Liver (tissue), 9 donors: ENCODE measurements around the gene PSMD11. TPM values are rescaled to one million over a fixed set of nuclear protein-coding genes. Genes with fewer than 3 reads are reported as not detected.

Experiments used
- DNase-seq: peaks from one replicate; pipeline ENCODE4 v3.0.0-alpha.2; 2017; ENCODE audit warnings: low spot score
- H3K27ac ChIP-seq, 2 donors: one replicate each; pipeline ENCODE4 v1.7.0; 2013; ENCODE audit warnings: inconsistent platforms in 2 of 2, low read length in 2 of 2, control low read depth in 1 of 2, low read depth in 1 of 2, mild to moderate bottlenecking in 1 of 2
- H3K27me3 ChIP-seq, 4 donors: one replicate each; pipeline versions ENCODE4 v1.6.1 to v1.7.0; 2013; ENCODE audit warnings: low read length in 3 of 4, inconsistent platforms in 1 of 4, mild to moderate bottlenecking in 1 of 4, moderate library complexity in 1 of 4; ENCODE audit not compliant: control insufficient read depth in 4 of 4, insufficient read depth in 4 of 4
- H3K36me3 ChIP-seq, 4 donors: one replicate each; pipeline versions ENCODE4 v1.6.1 to v1.7.0; 2013; ENCODE audit warnings: low read length in 3 of 4, mild to moderate bottlenecking in 3 of 4, low read depth in 1 of 4, moderate library complexity in 1 of 4; ENCODE audit not compliant: control insufficient read depth in 4 of 4, insufficient read depth in 3 of 4
- H3K4me1 ChIP-seq, 4 donors: one replicate each; pipeline versions ENCODE4 v1.6.1 to v1.7.0; 2013; ENCODE audit warnings: low read length in 3 of 4, mild to moderate bottlenecking in 3 of 4, moderate library complexity in 1 of 4; ENCODE audit not compliant: control insufficient read depth in 4 of 4, insufficient read depth in 4 of 4
- H3K4me3 ChIP-seq, 3 donors: one replicate each; pipeline versions ENCODE4 v1.6.1 to v1.7.0; 2013; ENCODE audit warnings: low read length in 3 of 3, control low read depth in 1 of 3, low read depth in 1 of 3, mild to moderate bottlenecking in 1 of 3
- H3K9ac ChIP-seq, 2 donors: one replicate each; pipeline ENCODE4 v1.7.0; 2013; ENCODE audit warnings: low read length in 2 of 2, mild to moderate bottlenecking in 2 of 2, moderate library complexity in 2 of 2, control low read depth in 1 of 2, low read depth in 1 of 2
- H3K9me3 ChIP-seq, 4 donors: one replicate each; pipeline versions ENCODE4 v1.6.1 to v1.7.0; 2013; ENCODE audit warnings: low read length in 3 of 4; ENCODE audit not compliant: control insufficient read depth in 4 of 4
- ATF3 ChIP-seq: IDR thresholded peaks from 2 replicates; pipeline ENCODE4 v1.6.1; 2016; ENCODE audit warnings: antibody characterized with exemption
- CTCF ChIP-seq: fragments of 150-350 bp; IDR thresholded peaks from 2 replicates; pipeline ENCODE4 v1.5.1; 2017; ENCODE audit warnings: improper control_type of control experiment, low read depth, low read length; ENCODE audit not compliant: missing input control
- EGR1 ChIP-seq, 2 donors: IDR thresholded peaks; 2 replicates each; pipeline ENCODE4 v1.6.1; 2016 to 2018; ENCODE audit warnings: antibody characterized with exemption in 2 of 2, low read depth in 2 of 2
- FOXA2 ChIP-seq: IDR thresholded peaks from 2 replicates; pipeline ENCODE4 v1.6.1; 2016; ENCODE audit warnings: antibody characterized with exemption
- GABPA ChIP-seq, 2 donors: IDR thresholded peaks in 1 of 2; conservative IDR thresholded peaks in 1 of 2; 2 replicates each; pipeline ENCODE4 v1.6.1; 2016; ENCODE audit warnings: antibody characterized with exemption in 2 of 2, mild to moderate bottlenecking in 1 of 2, moderate library complexity in 1 of 2
- HNF4A ChIP-seq, 2 donors: conservative IDR thresholded peaks; 2 replicates each; pipeline ENCODE4 v1.6.1; 2016; ENCODE audit warnings: antibody characterized with exemption in 2 of 2, mild to moderate bottlenecking in 2 of 2
- HNF4G ChIP-seq: IDR thresholded peaks from 2 replicates; pipeline ENCODE4 v1.6.1; 2016; ENCODE audit warnings: antibody characterized with exemption
- NR2F2 ChIP-seq: IDR thresholded peaks from 2 replicates; pipeline ENCODE4 v1.6.1; 2016; ENCODE audit warnings: antibody characterized with exemption
- RAD21 ChIP-seq, 2 donors: IDR thresholded peaks; 2 replicates each; pipeline ENCODE4 v1.6.1; 2016; ENCODE audit warnings: antibody characterized with exemption in 2 of 2, mild to moderate bottlenecking in 2 of 2
- REST ChIP-seq: IDR thresholded peaks from 2 replicates; pipeline ENCODE4 v1.6.1; 2016; ENCODE audit warnings: antibody characterized with exemption, mild to moderate bottlenecking
- RXRA ChIP-seq, 2 donors: IDR thresholded peaks; 2 replicates each; pipeline ENCODE4 v1.6.1; 2017 to 2018; ENCODE audit warnings: antibody characterized with exemption in 2 of 2, mild to moderate bottlenecking in 1 of 2
- TAF1 ChIP-seq: conservative IDR thresholded peaks from 2 replicates; pipeline ENCODE4 v1.6.1; 2016; ENCODE audit warnings: antibody characterized with exemption, mild to moderate bottlenecking
- ZBTB33 ChIP-seq: IDR thresholded peaks from 2 replicates; pipeline ENCODE4 v1.6.1; 2016; ENCODE audit warnings: antibody characterized with exemption
- WGBS: extraction: QIAGEN DNeasy Blood & Tissue Kit; methylation state at CpG from one replicate; pipeline ENCODE4 v1.1.7; 2013; 5-methylcytosine and 5-hydroxymethylcytosine counted together
- polyA plus RNA-seq, 2 donors: library from polyadenylated mRNA; stranded (reverse) in 1 of 2; unstranded in 1 of 2; fragments of 200-250 nt in 1 of 2; fragments of >200 nt in 1 of 2; fragmentation: Nextera tagmentation in 1 of 2; extraction: Ambion mirVana in 1 of 2; gene quantifications; one replicate each; pipeline versions ENCODE4 v1.2.1 to v1.2.3, GENCODE V29; 2013 to 2015
- total RNA-seq, 2 donors: library from RNA; depleted of rRNA; stranded (reverse); fragments of >200 nt; gene quantifications; one replicate each; pipeline ENCODE4 v1.2.3, GENCODE V29; 2014
- donor health status: healthy.
- donor health status: healthy.
- donor health status: healthy.
- donor health status: healthy.
- donor health status: healthy.

The PSMD11 gene
- total and polyA plus RNA-seq, 4 donors = 42.1 to 97.4 (median 68.2) TPM

GRCh38 chr17:32471652-32472051 lies 27.3 kb downstream of the PSMD11 start:
- Histone ChIP-seq H3K36me3 (peaks cover 15 to 75% (median 63%) of the 10 kb centered on the region in 4 donors), H3K4me1 (no peaks in the 10 kb centered on the region), H3K27me3 (no peaks in the 10 kb centered on the region), H3K9ac (no peak overlapping the region), H3K27ac (no peak overlapping the region), H3K9me3 (no peaks in the 10 kb centered on the region), H3K4me3 (no peak overlapping the region)
- no peak for DNase-seq
- TF ChIP-seq GABPA (IDR thresholded peaks at IDR 0.05 in 1 of 2, conservative IDR thresholded peaks at IDR 0.05 in 1 of 2) (no peak), REST (no peak), TAF1 (no peak)
- 97% methylated on average over 4 of the region's 4 CpGs for WGBS

GRCh38 chr17:32475258-32475657 lies 30.9 kb downstream of the PSMD11 start:
- Histone ChIP-seq H3K4me1 (no peaks in the 10 kb centered on the region), H3K27me3 (no peaks in the 10 kb centered on the region), H3K9me3 (no peaks in the 10 kb centered on the region), H3K4me3 (no peak overlapping the region), H3K36me3 (peaks cover 9 to 86% (median 69%) of the 10 kb centered on the region in 4 donors), H3K27ac (no peak overlapping the region), H3K9ac (no peak overlapping the region)
- TF ChIP-seq CTCF = no peak
- TF ChIP-seq EGR1 (IDR thresholded peaks at IDR 0.05; ENCODE audit: low read depth in 2 of 2) = no peak
- no peak for TF ChIP-seq HNF4A (conservative IDR thresholded peaks at IDR 0.05)
- 95% methylated on average over 3 of the region's 3 CpGs for WGBS
- DNase-seq = no peak

- H3K27ac ChIP-seq = no peak overlapping the region
- peaks cover 11 to 89% (median 65%) of the 10 kb centered on the region in 4 donors for H3K36me3 ChIP-seq
- H3K27me3 ChIP-seq = no peaks in the 10 kb centered on the region
- H3K4me3 ChIP-seq = no peak overlapping the region
- H3K9ac ChIP-seq = no peak overlapping the region
- H3K4me1 ChIP-seq = no peaks in the 10 kb centered on the region
- no peak for DNase-seq
- H3K9me3 ChIP-seq = no peaks in the 10 kb centered on the region
- WGBS = 95% methylated on average over 8 of the region's 8 CpGs
- TF ChIP-seq ZBTB33 (no peak), ATF3 (no peak), HNF4A (conservative IDR thresholded peaks at IDR 0.05) (no peak), TAF1 (no peak), FOXA2 (no peak), RAD21 (IDR thresholded peaks at IDR 0.05) (no peak), GABPA (IDR thresholded peaks at IDR 0.05 in 1 of 2, conservative IDR thresholded peaks at IDR 0.05 in 1 of 2) (no peak), CTCF (no peak), REST (no peak), HNF4G (no peak), NR2F2 (no peak), RXRA (IDR thresholded peaks at IDR 0.05) (no peak)
Measured at GRCh38 chr17:32477220-32477619, 32.9 kb downstream of the PSMD11 start.
